Measurements from ENCODE around the gene M1AP. TPM values are rescaled to one million over a fixed set of nuclear protein-coding genes. Genes with fewer than 3 reads are reported as not detected.

The M1AP gene
- polyA plus RNA-seq, 1 of the 3 experiments (the other 2 are of a cell fraction), result 0.02 TPM

GRCh38 chr2:74573747-74574562 is 74.2 kb downstream of the M1AP start:
- H3K4me3 ChIP-seq (ENCODE audit: low read depth in 2 of 2, low read length in 1 of 2), result peak overlapping the region; percentile 29 to 36; a peak in 2 of 4 replicates
- no peaks in the 10 kb centered on the region for H3K79me2 ChIP-seq (ENCODE audit: insufficient read depth)
- peak overlapping the region; percentile 49 for H3K4me2 ChIP-seq
- ChIA-PET POLR2A (no interaction called here), CTCF (interaction anchor here (1.0 to 7.3 kb wide), 3 partner anchors 14 to 91 kb away, joined by 3 to 75 read pairs (median 4); partner anchors contain the start of genes CCDC142 and TTC31)
- no peaks in the 10 kb centered on the region for H3K27me3 ChIP-seq (ENCODE audit: insufficient read depth)
- H3K36me3 ChIP-seq (replicated peaks in 1 of 2; ENCODE audit: control insufficient read depth in 1 of 2, insufficient read depth in 2 of 2, low read length in 1 of 2), result no peaks in the 10 kb centered on the region
- DNase-seq, result no peak
- peak overlapping the region; percentile 68 to 82 for H3K27ac ChIP-seq (ENCODE audit: low read depth in 2 of 2, low read length in 1 of 2)
- H3K4me1 ChIP-seq (ENCODE audit: control insufficient read depth in 1 of 2, insufficient read depth in 2 of 2, low read depth in 1 of 2, low read length in 1 of 2), result peaks cover 7 to 21% of the 10 kb centered on the region in 2 experiments
- WGBS (ENCODE audit: low lambda C conversion rate), result 24% methylated on average over 7 of the region's 7 CpGs
- peak overlapping the region; percentile 75 for H2AFZ ChIP-seq (ENCODE audit: low read depth)
- peak overlapping the region; percentile 11; the same call in 1 of the 2 replicates for H3K9ac ChIP-seq
- H4K20me1 ChIP-seq (ENCODE audit: insufficient read depth), result no peaks in the 10 kb centered on the region
- peaks cover 33% of the 10 kb centered on the region for H3F3A ChIP-seq (replicated peaks; ENCODE audit: insufficient read depth)
- no peaks in the 10 kb centered on the region for H3K9me2 ChIP-seq
- H3K9me3 ChIP-seq, result no peaks in the 10 kb centered on the region
- TF ChIP-seq GATA2 (CRISPR knock-in tag; IDR thresholded peaks at IDR 0.05) (no peak), GABPA (IDR thresholded peaks at IDR 0.05; ENCODE audit: low read depth) (peak; percentile 80), RFX5 (IDR thresholded peaks at IDR 0.05; ENCODE audit: low read length) (no peak), MXI1 (IDR thresholded peaks at IDR 0.05; ENCODE audit: low read depth, low read length) (no peak), TAF1 (IDR thresholded peaks at IDR 0.05; ENCODE audit: borderline replicate concordance, low read depth, low read length) (peak; percentile 62; the same call in 1 of the 2 replicates), FOXJ3 (CRISPR knock-in tag; IDR thresholded peaks at IDR 0.05) (no peak), TCF12 (IDR thresholded peaks at IDR 0.05) (peak; percentile 67), FOSL2 (IDR thresholded peaks at IDR 0.05; ENCODE audit: borderline replicate concordance, low read depth) (peak; percentile 21; the same call in 1 of the 2 replicates), JUND (IDR thresholded peaks at IDR 0.05) (no peak; the same call in 1 of the 2 replicates), POLR2AphosphoS5 (IDR thresholded peaks at IDR 0.05; ENCODE audit: low read depth, low read length) (peak; percentile 79), RAD21 (IDR thresholded peaks at IDR 0.05; ENCODE audit: low read length) (no peak; the same call in 1 of the 2 replicates), NRF1 (IDR thresholded peaks at IDR 0.05; ENCODE audit: low read depth, low read length) (no peak), USF1 (IDR thresholded peaks at IDR 0.05; ENCODE audit: borderline replicate concordance, low read depth) (no peak), SIN3A (IDR thresholded peaks at IDR 0.05; ENCODE audit: borderline replicate concordance, low read depth, low read length) (peak; percentile 66; the same call in 1 of the 2 replicates), ELF1 (IDR thresholded peaks at IDR 0.05) (peak; percentile 52), EZH2phosphoT487 (IDR thresholded peaks at IDR 0.05; ENCODE audit: borderline replicate concordance, low read depth) (no peak), FOXM1 (IDR thresholded peaks at IDR 0.05; ENCODE audit: low read depth) (0 out of 2 replicates have a peak, but pooled peaks have one; percentile 24), YY1 (IDR thresholded peaks at IDR 0.05; ENCODE audit: low read depth) (peak; percentile 15; the same call in 1 of the 2 replicates), EP300 (IDR thresholded peaks at IDR 0.05; ENCODE audit: borderline replicate concordance in 1 of 2, low read depth in 1 of 2, low read length in 1 of 2) (peak in 1 of 2 experiments; percentile 22; a peak in 1 of 4 replicates), TEAD4 (IDR thresholded peaks at IDR 0.05; ENCODE audit: borderline replicate concordance, insufficient read depth) (0 out of 2 replicates have a peak, but pooled peaks have one; percentile 19)
- TF ChIP-seq, protein P1, sequence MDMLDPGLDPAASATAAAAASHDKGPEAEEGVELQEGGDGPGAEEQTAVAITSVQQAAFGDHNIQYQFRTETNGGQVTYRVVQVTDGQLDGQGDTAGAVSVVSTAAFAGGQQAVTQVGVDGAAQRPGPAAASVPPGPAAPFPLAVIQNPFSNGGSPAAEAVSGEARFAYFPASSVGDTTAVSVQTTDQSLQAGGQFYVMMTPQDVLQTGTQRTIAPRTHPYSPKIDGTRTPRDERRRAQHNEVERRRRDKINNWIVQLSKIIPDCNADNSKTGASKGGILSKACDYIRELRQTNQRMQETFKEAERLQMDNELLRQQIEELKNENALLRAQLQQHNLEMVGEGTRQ (IDR thresholded peaks at IDR 0.05; ENCODE audit: borderline replicate concordance, low read depth, low read length), result no peak
- TF ChIP-seq, protein P2, sequence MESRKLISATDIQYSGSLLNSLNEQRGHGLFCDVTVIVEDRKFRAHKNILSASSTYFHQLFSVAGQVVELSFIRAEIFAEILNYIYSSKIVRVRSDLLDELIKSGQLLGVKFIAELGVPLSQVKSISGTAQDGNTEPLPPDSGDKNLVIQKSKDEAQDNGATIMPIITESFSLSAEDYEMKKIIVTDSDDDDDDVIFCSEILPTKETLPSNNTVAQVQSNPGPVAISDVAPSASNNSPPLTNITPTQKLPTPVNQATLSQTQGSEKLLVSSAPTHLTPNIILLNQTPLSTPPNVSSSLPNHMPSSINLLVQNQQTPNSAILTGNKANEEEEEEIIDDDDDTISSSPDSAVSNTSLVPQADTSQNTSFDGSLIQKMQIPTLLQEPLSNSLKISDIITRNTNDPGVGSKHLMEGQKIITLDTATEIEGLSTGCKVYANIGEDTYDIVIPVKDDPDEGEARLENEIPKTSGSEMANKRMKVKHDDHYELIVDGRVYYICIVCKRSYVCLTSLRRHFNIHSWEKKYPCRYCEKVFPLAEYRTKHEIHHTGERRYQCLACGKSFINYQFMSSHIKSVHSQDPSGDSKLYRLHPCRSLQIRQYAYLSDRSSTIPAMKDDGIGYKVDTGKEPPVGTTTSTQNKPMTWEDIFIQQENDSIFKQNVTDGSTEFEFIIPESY (IDR thresholded peaks at IDR 0.05; ENCODE audit: borderline replicate concordance, low read depth), result no peak
- TF ChIP-seq, protein P3, sequence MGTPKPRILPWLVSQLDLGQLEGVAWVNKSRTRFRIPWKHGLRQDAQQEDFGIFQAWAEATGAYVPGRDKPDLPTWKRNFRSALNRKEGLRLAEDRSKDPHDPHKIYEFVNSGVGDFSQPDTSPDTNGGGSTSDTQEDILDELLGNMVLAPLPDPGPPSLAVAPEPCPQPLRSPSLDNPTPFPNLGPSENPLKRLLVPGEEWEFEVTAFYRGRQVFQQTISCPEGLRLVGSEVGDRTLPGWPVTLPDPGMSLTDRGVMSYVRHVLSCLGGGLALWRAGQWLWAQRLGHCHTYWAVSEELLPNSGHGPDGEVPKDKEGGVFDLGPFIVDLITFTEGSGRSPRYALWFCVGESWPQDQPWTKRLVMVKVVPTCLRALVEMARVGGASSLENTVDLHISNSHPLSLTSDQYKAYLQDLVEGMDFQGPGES (IDR thresholded peaks at IDR 0.05; ENCODE audit: low read depth, low read length), result no peak
- TF ChIP-seq, protein P4, sequence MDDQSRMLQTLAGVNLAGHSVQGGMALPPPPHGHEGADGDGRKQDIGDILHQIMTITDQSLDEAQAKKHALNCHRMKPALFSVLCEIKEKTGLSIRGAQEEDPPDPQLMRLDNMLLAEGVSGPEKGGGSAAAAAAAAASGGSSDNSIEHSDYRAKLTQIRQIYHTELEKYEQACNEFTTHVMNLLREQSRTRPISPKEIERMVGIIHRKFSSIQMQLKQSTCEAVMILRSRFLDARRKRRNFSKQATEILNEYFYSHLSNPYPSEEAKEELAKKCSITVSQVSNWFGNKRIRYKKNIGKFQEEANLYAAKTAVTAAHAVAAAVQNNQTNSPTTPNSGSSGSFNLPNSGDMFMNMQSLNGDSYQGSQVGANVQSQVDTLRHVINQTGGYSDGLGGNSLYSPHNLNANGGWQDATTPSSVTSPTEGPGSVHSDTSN (IDR thresholded peaks at IDR 0.05), result peak; percentile 59
- TF ChIP-seq, protein P5, sequence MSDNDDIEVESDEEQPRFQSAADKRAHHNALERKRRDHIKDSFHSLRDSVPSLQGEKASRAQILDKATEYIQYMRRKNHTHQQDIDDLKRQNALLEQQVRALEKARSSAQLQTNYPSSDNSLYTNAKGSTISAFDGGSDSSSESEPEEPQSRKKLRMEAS (IDR thresholded peaks at IDR 0.05; ENCODE audit: low read depth), result peak; percentile 65; the same call in 1 of the 2 replicates

All from SK-N-SH (cell line).